Ecto neural progenitor cell (in vitro differentiated cells): Measurements from ENCODE around the gene P2RX3.

Experiments
- DNase-seq: peaks from one replicate; pipeline ENCODE4 v3.0.0-alpha.2; 2018; ENCODE audit warnings: low spot score

P2RX3 gene

GRCh38 chr11:57373146-57373545 lies 35.0 kb downstream of the P2RX3 start:
- no peak for DNase-seq

- DNase-seq: no peak
These were observed 36.8 kb downstream of the P2RX3 start for GRCh38 chr11:57374966-57375365.

GRCh38 chr11:57375490-57375889 lies 37.3 kb downstream of the P2RX3 start:
- no peak for DNase-seq

- DNase-seq: no peak
These were observed 38.2 kb downstream of the P2RX3 start for GRCh38 chr11:57376095-57377090.

DNA sequence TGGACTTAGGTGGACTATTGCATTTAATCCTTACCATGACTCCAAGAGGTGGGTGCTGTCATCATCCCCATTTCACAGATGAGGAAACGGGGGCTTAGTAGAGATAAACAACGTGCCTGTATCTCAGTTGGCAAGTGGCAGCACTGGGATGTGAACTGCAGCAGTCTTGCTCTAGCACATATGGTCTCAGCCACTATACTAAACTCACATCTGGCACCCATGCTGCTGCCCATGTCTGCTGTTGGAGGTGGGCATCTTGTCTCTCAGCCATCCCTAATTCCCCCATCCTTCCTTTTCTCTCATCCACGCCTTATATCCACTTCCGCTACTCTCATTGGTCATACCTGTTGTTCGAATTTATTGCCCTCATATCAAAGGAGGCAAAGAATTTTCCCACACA lies 39.0 kb downstream of the P2RX3 start:
- DNase-seq: no peak

- DNase-seq: no peak
These were observed 40.0 kb downstream of the P2RX3 start for GRCh38 chr11:57378186-57378585.

GRCh38 chr11:57379732-57380131 lies 41.6 kb downstream of the P2RX3 start:
- DNase-seq: peak; percentile 69

DNA sequence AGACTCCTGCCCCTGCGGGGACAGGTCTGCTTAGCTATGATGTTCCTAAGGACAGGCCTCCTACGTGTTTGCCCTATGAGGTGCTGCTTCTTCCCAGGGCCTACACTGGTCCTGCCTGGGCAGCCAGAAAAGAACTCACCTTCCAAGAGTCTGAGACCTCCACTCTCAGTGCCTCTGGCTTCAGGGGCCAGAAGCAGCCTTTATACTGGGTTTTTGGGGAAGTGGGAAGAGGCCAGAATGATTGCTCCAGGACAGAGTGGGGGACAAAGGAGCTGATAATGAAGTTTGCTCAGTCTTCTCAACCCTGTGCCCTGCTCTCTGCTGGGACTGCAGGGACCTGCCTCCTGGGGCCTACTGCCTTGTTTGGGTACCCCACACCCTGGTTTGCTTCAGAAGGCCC lies 42.8 kb downstream of the P2RX3 start, which contains the start of gene PRG3:
Gene PRG3, minus strand, starts transcription at position 176 of the 400 bp plus-strand sequence. CDS start 442 bp downstream, outside the sequence.
- DNase-seq: no peak

GRCh38 chr11:57386178-57386940 lies 48.2 kb downstream of the P2RX3 start:
- no peak for DNase-seq

GRCh38 chr11:57387289-57388030 lies 49.3 kb downstream of the P2RX3 start:
- DNase-seq: no peak

DNA sequence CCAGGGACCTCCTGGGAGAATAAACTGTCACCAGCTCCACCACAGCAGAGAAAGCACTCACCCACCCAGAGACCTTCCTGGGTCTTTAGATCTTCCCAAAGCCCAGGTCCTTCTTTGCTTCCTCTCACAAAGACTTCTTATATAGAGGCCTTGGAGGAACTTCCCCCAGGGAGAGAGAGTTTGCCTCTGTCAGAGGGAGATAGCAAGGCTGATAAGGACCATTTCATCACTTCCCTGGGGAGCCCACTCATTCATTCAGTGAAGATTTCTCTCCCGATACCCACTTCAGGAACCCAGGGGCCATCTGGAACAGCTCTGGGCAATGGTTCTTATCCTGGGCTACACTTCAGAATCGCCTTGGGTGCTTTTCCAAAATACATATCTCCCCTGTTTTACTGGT lies 52.4 kb downstream of the P2RX3 start, which contains the start of gene PRG2:
Gene PRG2, minus strand, starts transcription at position 116 of the 400 bp plus-strand sequence. CDS start 706 bp downstream, outside the sequence.
- no peak for DNase-seq

GRCh38 chr11:57391111-57391510 lies 53.0 kb downstream of the P2RX3 start:
- DNase-seq: no peak

- DNase-seq: no peak
These were observed 53.4 kb downstream of the P2RX3 start for GRCh38 chr11:57391539-57391938.

DNA sequence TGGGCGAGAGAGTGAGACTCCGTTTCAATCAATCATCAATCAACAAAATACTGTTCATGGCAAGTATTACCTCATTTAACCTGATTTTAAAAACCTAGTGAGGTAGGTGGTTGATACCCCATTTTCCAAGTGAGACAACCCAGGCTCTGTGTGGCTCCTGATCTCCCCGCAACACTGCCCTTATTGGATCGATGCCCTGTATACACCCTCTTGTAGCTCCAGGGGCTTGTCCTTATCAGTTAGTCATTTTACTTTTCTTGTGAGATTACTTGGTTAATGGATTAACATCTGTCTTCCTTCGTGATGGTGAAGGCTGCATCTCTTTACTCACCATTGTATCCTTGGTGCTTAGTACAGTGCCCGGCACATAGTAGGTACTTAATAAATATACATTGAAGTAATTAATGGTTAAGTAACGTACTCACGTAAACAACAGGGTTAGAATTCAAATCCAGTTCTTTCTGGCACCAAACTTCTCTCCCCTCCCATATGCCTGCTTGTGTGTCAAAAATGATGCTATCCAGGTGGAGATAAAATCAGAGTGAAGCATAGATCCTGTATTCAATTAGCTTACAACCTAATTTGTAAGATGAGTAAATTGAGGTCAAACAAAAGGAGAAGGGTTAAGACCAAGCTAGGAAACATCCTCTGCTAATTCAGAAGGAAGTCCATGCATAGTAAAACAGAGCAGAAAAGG lies 54.1 kb downstream of the P2RX3 start:
- no peak for DNase-seq

DNA sequence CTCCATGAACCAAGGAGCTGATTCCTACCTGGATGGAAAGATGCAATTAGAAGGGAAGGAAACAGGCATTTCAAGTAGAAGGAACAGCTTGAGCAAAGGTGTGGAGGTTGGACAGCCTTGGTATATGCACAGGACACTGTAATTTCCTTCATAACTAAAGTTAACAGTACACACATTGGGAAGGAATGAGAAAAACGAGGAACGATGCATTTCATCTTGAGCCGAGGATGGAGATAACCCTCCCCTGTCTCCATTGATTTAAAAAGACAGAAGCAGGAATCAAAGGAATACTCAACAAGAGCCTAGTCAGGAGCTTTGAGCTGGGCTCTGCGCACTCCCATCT lies 54.6 kb downstream of the P2RX3 start:
- DNase-seq: no peak

DNA sequence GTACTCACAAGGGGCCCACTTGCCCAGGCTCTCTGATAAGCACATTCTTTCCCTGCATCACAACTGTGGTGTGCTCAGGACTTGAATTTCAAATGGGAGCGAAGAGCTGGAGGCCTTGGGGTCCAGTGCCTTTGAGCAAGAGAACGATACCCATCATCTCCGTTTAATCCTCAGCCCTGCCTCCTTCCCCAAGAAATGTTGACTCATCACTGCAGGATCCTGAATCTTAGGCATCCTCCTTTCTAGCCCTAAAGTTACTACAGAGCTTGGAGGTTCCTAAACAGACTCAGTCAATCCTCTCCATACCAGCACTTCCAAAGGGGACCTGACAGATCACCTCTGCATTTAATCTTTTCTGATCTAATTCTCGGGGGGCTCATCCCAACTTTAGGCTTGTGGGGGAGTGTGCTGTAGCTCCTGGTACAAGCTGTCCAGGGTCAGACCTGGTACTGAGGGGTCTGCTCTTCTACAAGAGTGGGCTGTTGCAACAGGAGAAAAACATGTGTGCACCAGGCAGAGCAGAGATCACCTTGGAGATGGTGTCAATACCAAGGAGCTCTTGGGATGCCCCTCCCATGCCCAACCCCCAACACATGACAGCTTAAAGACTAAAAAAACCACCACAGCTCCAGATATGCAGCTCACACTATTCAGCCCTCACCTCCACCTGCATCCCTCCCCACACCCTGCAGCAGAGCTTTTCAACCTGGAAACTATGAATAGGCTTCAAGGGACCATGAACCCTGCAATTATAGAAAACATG lies 56.2 kb downstream of the P2RX3 start:
- DNase-seq: no peak

- DNase-seq: no peak
These were observed 57.9 kb downstream of the P2RX3 start for GRCh38 chr11:57395905-57396623.

- DNase-seq: no peak
These were observed 58.6 kb downstream of the P2RX3 start for GRCh38 chr11:57396744-57397143.

DNA sequence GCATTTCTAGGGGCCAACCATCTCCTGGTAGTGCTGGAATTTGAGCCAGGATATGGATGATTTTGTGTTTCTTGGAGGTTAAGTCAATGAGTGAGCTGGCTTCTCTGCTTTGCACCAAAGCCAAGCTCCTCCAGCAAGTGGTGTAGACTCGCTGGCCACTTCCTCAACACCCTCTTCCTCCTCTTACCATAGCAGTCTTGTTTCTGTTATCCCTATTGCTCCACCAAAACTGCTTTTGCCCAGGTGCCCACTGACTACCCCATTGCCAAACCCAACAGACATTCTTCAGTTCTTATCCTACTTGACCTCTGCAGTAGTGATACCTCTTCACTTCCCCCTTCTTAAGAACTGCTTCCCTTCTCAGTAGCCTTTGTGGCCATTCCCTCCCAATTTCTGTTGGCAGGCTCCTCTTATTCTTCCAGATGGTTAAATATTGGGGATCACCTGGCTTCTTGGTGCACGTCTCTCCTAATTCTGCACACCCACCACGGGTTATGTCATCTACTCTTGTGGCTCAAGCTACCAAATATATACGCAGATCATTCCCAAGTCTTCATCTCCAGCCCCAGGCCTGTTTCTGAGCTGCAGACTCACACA lies 59.3 kb downstream of the P2RX3 start:
- no peak for DNase-seq

- no peak for DNase-seq
These were observed 61.1 kb downstream of the P2RX3 start for GRCh38 chr11:57399221-57399620.
